ENCODE results near the gene POP4. TPM values are rescaled to one million over a fixed set of nuclear protein-coding genes. Genes with fewer than 3 reads are reported as not detected.

The POP4 gene
- total and polyA plus RNA-seq, 12 donors: 65.4 to 134 (median 75.5) TPM

- peak in 1 of 7 donors; percentile 30 for DNase-seq
- WGBS, 4 donors: 53 to 57% (median 55%) methylated on average over 18 to 22 of the region's 22 CpGs
- no peaks in the 10 kb centered on the region for H3K27me3 ChIP-seq
- H3K4me3 ChIP-seq: no peak overlapping the region
- H3K27ac ChIP-seq: no peak overlapping the region
- TF ChIP-seq POLR2A (IDR thresholded peaks at IDR 0.05): no peak
- TF ChIP-seq CTCF (IDR thresholded peaks at IDR 0.05): no peak
- intact Hi-C loops (cut with DNase I): no loop called here
- H3K9me3 ChIP-seq (replicated peaks in 1 of 3): no peaks in the 10 kb centered on the region
- no peaks in the 10 kb centered on the region for H3K4me1 ChIP-seq (replicated peaks in 1 of 2)
- no peaks in the 10 kb centered on the region for H3K36me3 ChIP-seq (replicated peaks in 1 of 2)
Observed at GRCh38 chr19:29568036-29569025, 37.8 kb upstream of the POP4 start.

- H3K4me3 ChIP-seq: no peak overlapping the region
- intact Hi-C loops (cut with DNase I): no loop called here
- H3K4me1 ChIP-seq (replicated peaks in 1 of 2): no peaks in the 10 kb centered on the region
- TF ChIP-seq POLR2A (IDR thresholded peaks at IDR 0.05) (no peak), CTCF (IDR thresholded peaks at IDR 0.05) (no peak)
- no peaks in the 10 kb centered on the region for H3K36me3 ChIP-seq (replicated peaks in 1 of 2)
- no peak overlapping the region for H3K27ac ChIP-seq
- no peaks in the 10 kb centered on the region for H3K9me3 ChIP-seq (replicated peaks in 1 of 3)
- DNase-seq: no peak
- WGBS, 4 donors: 50 to 79% (median 57%) methylated on average over 9 of the region's 9 CpGs
- H3K27me3 ChIP-seq: peaks cover 4% of the 10 kb centered on the region
Observed at GRCh38 chr19:29569038-29569911, 36.8 kb upstream of the POP4 start.

- no peaks in the 10 kb centered on the region for H3K4me1 ChIP-seq (replicated peaks in 1 of 2)
- no peak overlapping the region for H3K27ac ChIP-seq
- H3K36me3 ChIP-seq (replicated peaks in 1 of 2): no peaks in the 10 kb centered on the region
- DNase-seq: no peak
- no peak for TF ChIP-seq CTCF (IDR thresholded peaks at IDR 0.05)
- no peak for TF ChIP-seq POLR2A (IDR thresholded peaks at IDR 0.05)
- H3K9me3 ChIP-seq (replicated peaks in 1 of 3): no peaks in the 10 kb centered on the region
- intact Hi-C loops (cut with DNase I): no loop called here
- WGBS, 4 donors: 53 to 67% (median 63%) methylated on average over 6 of the region's 6 CpGs
- peaks cover 4% of the 10 kb centered on the region for H3K27me3 ChIP-seq
- no peak overlapping the region for H3K4me3 ChIP-seq
Observed at GRCh38 chr19:29571181-29571580, 34.9 kb upstream of the POP4 start.

GRCh38 chr19:29573486-29573885 lies 32.6 kb upstream of the POP4 start:
- peak in 1 of 7 donors; percentile 2 for DNase-seq
- Histone ChIP-seq H3K36me3 (replicated peaks in 1 of 2) (no peaks in the 10 kb centered on the region), H3K27me3 (peaks cover 4% of the 10 kb centered on the region), H3K27ac (no peak overlapping the region), H3K4me3 (no peak overlapping the region), H3K4me1 (replicated peaks in 1 of 2) (no peaks in the 10 kb centered on the region), H3K9me3 (replicated peaks in 1 of 3) (no peaks in the 10 kb centered on the region)
- TF ChIP-seq CTCF (IDR thresholded peaks at IDR 0.05): no peak
- WGBS, 4 donors: 56 to 59% (median 57%) methylated on average over 7 of the region's 7 CpGs
- intact Hi-C loops (cut with DNase I): no loop called here
